ENCODE data around the gene PDZRN4. TPM values are rescaled to one million over a fixed set of nuclear protein-coding genes. Genes with fewer than 3 reads are reported as not detected.

The PDZRN4 gene
- total RNA-seq, 1 experiment from 2014 or later = not detected

- DNase-seq (ENCODE audit: extremely low read depth, low read depth) = no peak
These were observed 156.8 kb downstream of the PDZRN4 start for GRCh38 chr12:41344776-41345470.

- no peak for DNase-seq (ENCODE audit: extremely low read depth, low read depth)
These were observed 160.1 kb downstream of the PDZRN4 start for GRCh38 chr12:41348198-41348597.

GRCh38 chr12:41356181-41356580, 168.1 kb downstream of the PDZRN4 start:
- no peak for DNase-seq (ENCODE audit: extremely low read depth, low read depth)

GRCh38 chr12:41361738-41362137, 173.6 kb downstream of the PDZRN4 start:
- DNase-seq (ENCODE audit: extremely low read depth, low read depth) = no peak

- DNase-seq (ENCODE audit: extremely low read depth, low read depth) = no peak
These were observed 174.4 kb downstream of the PDZRN4 start for GRCh38 chr12:41362510-41362909.

GRCh38 chr12:41362931-41363330, 174.8 kb downstream of the PDZRN4 start:
- no peak for DNase-seq (ENCODE audit: extremely low read depth, low read depth)

GRCh38 chr12:41364211-41364610, 176.1 kb downstream of the PDZRN4 start:
- DNase-seq (ENCODE audit: extremely low read depth, low read depth) = no peak

- DNase-seq (ENCODE audit: extremely low read depth, low read depth) = no peak
These were observed 177.6 kb downstream of the PDZRN4 start for GRCh38 chr12:41365653-41366171.

- DNase-seq (ENCODE audit: extremely low read depth, low read depth) = no peak
These were observed 179.7 kb downstream of the PDZRN4 start for GRCh38 chr12:41367726-41368405.

GRCh38 chr12:41380878-41381277, 192.8 kb downstream of the PDZRN4 start:
- no peak for DNase-seq (ENCODE audit: extremely low read depth, low read depth)

GRCh38 chr12:41402801-41403200, 214.7 kb downstream of the PDZRN4 start:
- DNase-seq (ENCODE audit: extremely low read depth, low read depth) = no peak

GRCh38 chr12:41407232-41407799, 219.2 kb downstream of the PDZRN4 start:
- DNase-seq (ENCODE audit: extremely low read depth, low read depth) = no peak

GRCh38 chr12:41409628-41410027, 221.5 kb downstream of the PDZRN4 start:
- DNase-seq (ENCODE audit: extremely low read depth, low read depth) = no peak

GRCh38 chr12:41418586-41418985, 230.5 kb downstream of the PDZRN4 start:
- no peak for DNase-seq (ENCODE audit: extremely low read depth, low read depth)

GRCh38 chr12:41419131-41419893, 231.2 kb downstream of the PDZRN4 start:
- DNase-seq (ENCODE audit: extremely low read depth, low read depth) = no peak

- DNase-seq (ENCODE audit: extremely low read depth, low read depth) = no peak
These were observed 236.5 kb downstream of the PDZRN4 start for GRCh38 chr12:41424651-41425050.

- no peak for DNase-seq (ENCODE audit: extremely low read depth, low read depth)
These were observed 245.3 kb downstream of the PDZRN4 start for GRCh38 chr12:41433460-41433859.

- no peak for DNase-seq (ENCODE audit: extremely low read depth, low read depth)
These were observed 248.0 kb downstream of the PDZRN4 start for GRCh38 chr12:41436076-41436475.

- DNase-seq (ENCODE audit: extremely low read depth, low read depth) = no peak
These were observed 249.4 kb downstream of the PDZRN4 start for GRCh38 chr12:41437563-41437962.

GRCh38 chr12:41438854-41439541, 250.9 kb downstream of the PDZRN4 start:
- no peak for DNase-seq (ENCODE audit: extremely low read depth, low read depth)
